H9 (cell line): ENCODE data around the gene NRG2. TPM values are rescaled to one million over a fixed set of nuclear protein-coding genes. Genes with fewer than 3 reads are reported as not detected.

Experiments used
- DNase-seq: peaks from one replicate; pipeline ENCODE4 v3.0.0-alpha.2; 2017
- H2AFZ ChIP-seq: one replicate; pipeline ENCODE4 v1.6.1; 2013; ENCODE audit warnings: mild to moderate bottlenecking, low read length, control low read depth, moderate library complexity
- H2AK5ac ChIP-seq: 2 replicates; pipeline ENCODE4 v1.6.1; 2013; ENCODE audit warnings: low read length, control low read depth, mixed read lengths; ENCODE audit not compliant: insufficient read length
- H2BK120ac ChIP-seq: one replicate; pipeline ENCODE4 v1.6.1; 2013; ENCODE audit warnings: low read depth, mild to moderate bottlenecking, low read length, control low read depth, inconsistent platforms; ENCODE audit not compliant: poor library complexity, severe bottlenecking
- H2BK12ac ChIP-seq: 2 replicates; pipeline ENCODE4 v1.6.1; 2013; ENCODE audit warnings: low read length, control low read depth, mixed read lengths, low read depth; ENCODE audit not compliant: insufficient read length
- H2BK15ac ChIP-seq: 2 replicates; pipeline ENCODE4 v1.6.1; 2013; ENCODE audit warnings: low read depth, low read length, control low read depth
- H2BK20ac ChIP-seq: one replicate; pipeline ENCODE4 v1.6.1; 2013; ENCODE audit warnings: low read depth, mild to moderate bottlenecking, low read length, control low read depth, inconsistent platforms; ENCODE audit not compliant: poor library complexity, severe bottlenecking
- H2BK5ac ChIP-seq: 2 replicates; pipeline ENCODE4 v1.6.1; 2013; ENCODE audit warnings: low read length, control low read depth, mixed read lengths; ENCODE audit not compliant: insufficient read length
- H3K14ac ChIP-seq: 2 replicates; pipeline ENCODE4 v1.6.1; 2013; ENCODE audit warnings: low read length, control low read depth; ENCODE audit not compliant: insufficient read depth
- H3K18ac ChIP-seq: 2 replicates; pipeline ENCODE4 v1.6.1; 2013; ENCODE audit warnings: low read depth, mild to moderate bottlenecking, mixed read lengths, low read length, control low read depth; ENCODE audit not compliant: insufficient read length
- H3K23ac ChIP-seq: 2 replicates; pipeline ENCODE4 v1.6.1; 2013; ENCODE audit warnings: low read length, control low read depth, mixed read lengths, low read depth; ENCODE audit not compliant: insufficient read length
- H3K23me2 ChIP-seq: 2 replicates; pipeline ENCODE4 v1.6.1; 2013; ENCODE audit warnings: low read depth, mild to moderate bottlenecking, mixed read lengths, low read length, control low read depth; ENCODE audit not compliant: insufficient read length, poor library complexity, severe bottlenecking
- H3K27ac ChIP-seq: 2 replicates; pipeline ENCODE4 v1.5.1; 2013; ENCODE audit warnings: low read length, control low read depth, mixed read lengths, low read depth; ENCODE audit not compliant: insufficient read length
- H3K27me3 ChIP-seq: 2 replicates; pipeline ENCODE4 v1.6.1; 2013; ENCODE audit warnings: low read length, control low read depth, inconsistent platforms; ENCODE audit not compliant: insufficient read depth
- H3K4ac ChIP-seq: 2 replicates; pipeline ENCODE4 v1.6.1; 2013; ENCODE audit warnings: low read depth, mild to moderate bottlenecking, control low read depth, inconsistent platforms, low read length, moderate library complexity
- H3K4me1 ChIP-seq: 2 replicates; pipeline ENCODE4 v1.6.1; 2013; ENCODE audit warnings: low read length, control low read depth, inconsistent platforms; ENCODE audit not compliant: insufficient read depth
- H3K4me2 ChIP-seq: 2 replicates; pipeline ENCODE4 v1.6.1; 2013; ENCODE audit warnings: low read length, control low read depth, mixed read lengths; ENCODE audit not compliant: insufficient read length, insufficient read depth
- H3K56ac ChIP-seq: 2 replicates; pipeline ENCODE4 v1.6.1; 2013; ENCODE audit warnings: low read depth, mild to moderate bottlenecking, mixed read lengths, low read length, control low read depth; ENCODE audit not compliant: insufficient read length
- H3K79me1 ChIP-seq: 2 replicates; pipeline ENCODE4 v1.6.1; 2013; ENCODE audit warnings: low read depth, mild to moderate bottlenecking, moderate library complexity, low read length, control low read depth, inconsistent platforms; ENCODE audit not compliant: insufficient read depth, poor library complexity, severe bottlenecking
- H3K79me2 ChIP-seq: 2 replicates; pipeline ENCODE4 v1.6.1; 2013; ENCODE audit warnings: low read length, control low read depth, inconsistent platforms; ENCODE audit not compliant: insufficient read depth
- H3K9ac ChIP-seq: 2 replicates; pipeline ENCODE4 v1.6.1; 2013; ENCODE audit warnings: low read length, control low read depth, mixed read lengths; ENCODE audit not compliant: insufficient read length; ENCODE audit errors: extremely low read depth
- H3K9me3 ChIP-seq: one replicate; pipeline ENCODE4 v1.6.1; 2013; ENCODE audit warnings: low read depth, low read length, inconsistent platforms; ENCODE audit not compliant: control insufficient read depth
- H3T11ph ChIP-seq: one replicate; pipeline ENCODE4 v1.6.1; 2013; ENCODE audit warnings: mild to moderate bottlenecking, low read length, control low read depth, inconsistent platforms
- H4K20me1 ChIP-seq: one replicate; pipeline ENCODE4 v1.6.1; 2013; ENCODE audit not compliant: control insufficient read depth, insufficient read length, insufficient read depth
- H4K5ac ChIP-seq: 2 replicates; pipeline ENCODE4 v1.6.1; 2013; ENCODE audit warnings: low read depth, mild to moderate bottlenecking, mixed read lengths, low read length, control low read depth; ENCODE audit not compliant: insufficient read length
- H4K8ac ChIP-seq: replicated peaks from 2 replicates; pipeline ENCODE4 v1.6.1; 2013; ENCODE audit warnings: low read length, control low read depth, mixed read lengths, low read depth; ENCODE audit not compliant: insufficient read length
- H4K91ac ChIP-seq: 2 replicates; pipeline ENCODE4 v1.6.1; 2013; ENCODE audit warnings: low read depth, mild to moderate bottlenecking, moderate library complexity, mixed read lengths, low read length, control low read depth; ENCODE audit not compliant: insufficient read length
- H3K27ac Mint-ChIP-seq, 3 experiments: 2 replicates in 2 of 3; 3 replicates in 1 of 3; pipeline ENCODE4 v1.8.0; 2020 to 2021; ENCODE audit warnings: mixed read lengths in 3 of 3, mild to moderate bottlenecking in 1 of 3, moderate library complexity in 1 of 3
- H3K27me3 Mint-ChIP-seq: 2 replicates; pipeline ENCODE4 v1.8.0; 2021; ENCODE audit warnings: low read depth, mild to moderate bottlenecking, moderate library complexity, mixed read lengths
- H3K36me3 Mint-ChIP-seq, 3 experiments: 2 replicates in 2 of 3; 3 replicates in 1 of 3; pipeline ENCODE4 v1.8.0; 2020 to 2021; ENCODE audit warnings: low read depth in 3 of 3, mixed read lengths in 3 of 3; ENCODE audit not compliant: insufficient read depth in 1 of 3
- H3K4me1 Mint-ChIP-seq, 2 experiments: 2 replicates each; pipeline ENCODE4 v1.8.0; 2020; ENCODE audit warnings: mixed read lengths in 2 of 2
- H3K4me3 Mint-ChIP-seq, 2 experiments: 2 replicates in 1 of 2; 3 replicates in 1 of 2; pipeline ENCODE4 v1.8.0; 2020 to 2021; ENCODE audit warnings: mild to moderate bottlenecking in 2 of 2, mixed read lengths in 2 of 2, moderate library complexity in 1 of 2
- H3K9me3 Mint-ChIP-seq, 2 experiments: 2 replicates in 1 of 2; 3 replicates in 1 of 2; pipeline ENCODE4 v1.8.0; 2020; ENCODE audit warnings: mild to moderate bottlenecking in 2 of 2, mixed read lengths in 2 of 2, moderate library complexity in 1 of 2
- CTCF ChIP-seq: fragments of 200-600 bp; sonication (generic); conservative IDR thresholded peaks from 3 replicates; pipeline ENCODE4 v1.8.0; 2021; ENCODE audit warnings: antibody characterized with exemption, mild to moderate bottlenecking
- WGBS: extraction: QIAGEN DNeasy Blood & Tissue Kit; methylation state at CpG from one replicate; pipeline ENCODE4 v1.1.7; 2013; ENCODE audit warnings: missing lambda C conversion rate, low lambda C conversion rate, mixed read lengths; ENCODE audit not compliant: insufficient read length; ENCODE audit errors: extremely low coverage; 5-methylcytosine and 5-hydroxymethylcytosine counted together
- total RNA-seq: library from RNA; stranded (reverse); gene quantifications from 2 replicates; pipeline ENCODE4 v1.2.1, GENCODE V29; 2021

The NRG2 gene
- total RNA-seq, 1 experiment from 2014 or later, result not detected

GRCh38 chr5:139950436-139950835, 92.7 kb downstream of the NRG2 start:
- H3K27me3 ChIP-seq, result no peaks in the 10 kb centered on the region
- H2BK5ac ChIP-seq, result no peak overlapping the region
- peaks cover 34% of the 10 kb centered on the region for H3K27me3 Mint-ChIP-seq
- H3K79me2 ChIP-seq, result no peaks in the 10 kb centered on the region
- no peak overlapping the region for H3K18ac ChIP-seq
- no peak overlapping the region for H2BK15ac ChIP-seq
- no peaks in the 10 kb centered on the region for H3K36me3 Mint-ChIP-seq
- no peak for TF ChIP-seq CTCF
- no peak overlapping the region for H2BK20ac ChIP-seq
- peaks cover 25 to 34% of the 10 kb centered on the region in 2 experiments for H3K4me1 Mint-ChIP-seq
- H3K79me1 ChIP-seq, result no peaks in the 10 kb centered on the region
- H2AK5ac ChIP-seq, result no peak overlapping the region
- H2BK12ac ChIP-seq, result no peak overlapping the region
- H3K27ac Mint-ChIP-seq, result no peak overlapping the region
- no peak overlapping the region for H3K14ac ChIP-seq
- H3K56ac ChIP-seq, result no peak overlapping the region
- no peaks in the 10 kb centered on the region for H4K20me1 ChIP-seq
- H3K4me2 ChIP-seq, result no peak overlapping the region
- H3K4me1 ChIP-seq, result peaks cover 2% of the 10 kb centered on the region; the same call in 1 of the 2 replicates
- H3K9me3 ChIP-seq, result no peaks in the 10 kb centered on the region
- no peak overlapping the region for H3K4me3 Mint-ChIP-seq
- no peak overlapping the region for H3K23ac ChIP-seq
- no peak overlapping the region for H3K27ac ChIP-seq
- H3K23me2 ChIP-seq, result no peaks in the 10 kb centered on the region
- H3K9me3 Mint-ChIP-seq, result no peaks in the 10 kb centered on the region
- H3T11ph ChIP-seq, result no peak overlapping the region
- H4K5ac ChIP-seq, result no peak overlapping the region
- WGBS, result no CpG with 5 or more reads among the region's 2 CpGs
- no peak overlapping the region for H3K9ac ChIP-seq
- H2AFZ ChIP-seq, result no peak overlapping the region
- no peak overlapping the region for H2BK120ac ChIP-seq
- H3K4ac ChIP-seq, result no peak overlapping the region
- DNase-seq, result no peak
- H4K91ac ChIP-seq, result no peak overlapping the region
- H4K8ac ChIP-seq, result no peak overlapping the region
